ENCODE results near the gene KCNJ8. TPM values are rescaled to one million over a fixed set of nuclear protein-coding genes. Genes with fewer than 3 reads are reported as not detected.

KCNJ8 gene
- total RNA-seq, 1 donor from 2014 or later: 0.93 TPM

DNA sequence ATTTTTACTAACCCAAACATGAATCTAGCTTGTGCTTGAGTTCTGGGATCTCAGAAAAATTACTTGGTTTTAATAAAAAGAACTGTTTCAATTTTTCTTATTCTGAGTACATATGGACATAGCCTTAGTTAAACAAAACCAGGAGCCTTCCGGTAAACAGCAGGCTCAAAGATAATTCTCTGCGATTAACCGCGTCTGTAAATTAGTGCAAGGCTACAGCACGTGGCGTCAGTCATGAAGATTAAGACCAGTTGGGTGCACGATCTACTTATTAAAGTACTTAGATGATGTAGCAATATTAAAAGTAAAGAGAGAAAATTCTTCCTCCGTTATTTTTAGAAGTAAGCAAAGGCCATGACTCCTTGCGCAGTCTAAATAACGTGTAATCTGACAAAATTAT is 700 bp downstream of the KCNJ8 start:
- H3K9me3 ChIP-seq (ENCODE audit: insufficient read depth, low read depth, low read length): no peaks in the 10 kb centered on the region
- peak overlapping the region; percentile 80 for H2AFZ ChIP-seq (ENCODE audit: low read depth, low read length)
- H4K20me1 ChIP-seq (ENCODE audit: insufficient read depth, low read length): no peaks in the 10 kb centered on the region
- no peaks in the 10 kb centered on the region for H3K27me3 ChIP-seq (ENCODE audit: insufficient read depth, low read length)
- H3K4me3 ChIP-seq (ENCODE audit: insufficient read depth, low read depth, low read length): peak overlapping the region; percentile 64
- peak overlapping the region; percentile 79 for H3K4me3 Mint-ChIP-seq (ENCODE audit: unreplicated experiment)
- peaks cover 8% of the 10 kb centered on the region for H3K4me1 ChIP-seq (ENCODE audit: insufficient read depth, low read length)
- H3K9me3 Mint-ChIP-seq (ENCODE audit: unreplicated experiment): no peaks in the 10 kb centered on the region
- peaks cover 2% of the 10 kb centered on the region for H3K4me1 Mint-ChIP-seq (ENCODE audit: low read depth, unreplicated experiment)
- peaks cover 19% of the 10 kb centered on the region for H3K27me3 Mint-ChIP-seq (ENCODE audit: low read depth, unreplicated experiment)
- TF ChIP-seq EZH2 (IDR thresholded peaks at IDR 0.05; ENCODE audit: insufficient read depth, low read length) (no peak), CTCF (IDR thresholded peaks at IDR 0.05; ENCODE audit: insufficient read depth, low read depth, low read length) (no peak)
- no peak overlapping the region for H3K27ac Mint-ChIP-seq (ENCODE audit: unreplicated experiment)
- H3K27ac ChIP-seq (ENCODE audit: low read depth, low read length): no peak overlapping the region
- H3K9ac ChIP-seq (ENCODE audit: low read length): peak overlapping the region; percentile 24
- H3K36me3 Mint-ChIP-seq (ENCODE audit: low read depth, unreplicated experiment): no peaks in the 10 kb centered on the region
- no peak for FAIRE-seq
- no peaks in the 10 kb centered on the region for H3K36me3 ChIP-seq (ENCODE audit: insufficient read depth, low read length)
- no peaks in the 10 kb centered on the region for H3K79me2 ChIP-seq (ENCODE audit: insufficient read depth, low read length)
- peak overlapping the region; percentile 86 for H3K4me2 ChIP-seq (ENCODE audit: low read length)
- no peak for DNase-seq (ENCODE audit: low read depth)

GRCh38 chr12:21773263-21773741 is 1.2 kb downstream of the KCNJ8 start:
- Histone ChIP-seq H3K79me2 (ENCODE audit: insufficient read depth, low read length) (no peaks in the 10 kb centered on the region), H3K9me3 (ENCODE audit: insufficient read depth, low read depth, low read length) (no peaks in the 10 kb centered on the region), H4K20me1 (ENCODE audit: insufficient read depth, low read length) (no peaks in the 10 kb centered on the region), H3K4me3 (ENCODE audit: insufficient read depth, low read depth, low read length) (peak overlapping the region; percentile 64), H3K36me3 (ENCODE audit: insufficient read depth, low read length) (no peaks in the 10 kb centered on the region), H3K9ac (ENCODE audit: low read length) (peak overlapping the region; percentile 24), H3K4me2 (ENCODE audit: low read length) (peak overlapping the region; percentile 86), H3K4me1 (ENCODE audit: insufficient read depth, low read length) (peaks cover 8% of the 10 kb centered on the region), H3K27me3 (ENCODE audit: insufficient read depth, low read length) (no peaks in the 10 kb centered on the region), H2AFZ (ENCODE audit: low read depth, low read length) (peak overlapping the region; percentile 80), H3K27ac (ENCODE audit: low read depth, low read length) (no peak overlapping the region)
- Mint-ChIP-seq H3K27ac (ENCODE audit: unreplicated experiment) (no peak overlapping the region), H3K27me3 (ENCODE audit: low read depth, unreplicated experiment) (peaks cover 19% of the 10 kb centered on the region), H3K4me1 (ENCODE audit: low read depth, unreplicated experiment) (peaks cover 2% of the 10 kb centered on the region), H3K36me3 (ENCODE audit: low read depth, unreplicated experiment) (no peaks in the 10 kb centered on the region), H3K9me3 (ENCODE audit: unreplicated experiment) (no peaks in the 10 kb centered on the region), H3K4me3 (ENCODE audit: unreplicated experiment) (peak overlapping the region; percentile 2)
- no peak for FAIRE-seq
- DNase-seq (ENCODE audit: low read depth): peak; percentile 5
- TF ChIP-seq CTCF (IDR thresholded peaks at IDR 0.05; ENCODE audit: insufficient read depth, low read depth, low read length): peak; percentile 24
- TF ChIP-seq EZH2 (IDR thresholded peaks at IDR 0.05; ENCODE audit: insufficient read depth, low read length): no peak

DNA sequence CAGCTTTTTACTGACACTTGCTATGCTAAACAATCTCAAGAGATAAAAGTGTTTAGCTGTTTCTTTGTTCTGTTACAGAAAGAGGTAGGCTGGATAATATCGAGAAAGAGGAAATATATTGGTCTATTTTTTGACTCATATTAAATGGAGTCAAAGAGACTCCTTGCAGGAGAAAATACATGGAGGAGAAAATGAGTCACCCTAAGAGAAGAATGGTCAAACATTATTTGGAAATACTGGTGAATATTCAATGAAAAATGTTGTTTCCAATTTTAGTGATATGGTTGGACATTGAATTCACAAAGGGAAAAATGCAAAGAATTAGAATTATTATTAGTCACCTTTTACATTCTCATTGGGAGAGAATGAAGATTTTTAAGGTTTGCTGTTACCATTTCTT is 3.2 kb downstream of the KCNJ8 start:
- H3K4me2 ChIP-seq (ENCODE audit: low read length): peak overlapping the region; percentile 3
- H4K20me1 ChIP-seq (ENCODE audit: insufficient read depth, low read length): no peaks in the 10 kb centered on the region
- no peak overlapping the region for H3K9ac ChIP-seq (ENCODE audit: low read length)
- no peak overlapping the region for H3K27ac ChIP-seq (ENCODE audit: low read depth, low read length)
- no peak overlapping the region for H3K4me3 Mint-ChIP-seq (ENCODE audit: unreplicated experiment)
- H3K27ac Mint-ChIP-seq (ENCODE audit: unreplicated experiment): no peak overlapping the region
- no peaks in the 10 kb centered on the region for H3K27me3 ChIP-seq (ENCODE audit: insufficient read depth, low read length)
- peaks cover 8% of the 10 kb centered on the region for H3K4me1 ChIP-seq (ENCODE audit: insufficient read depth, low read length)
- peaks cover 2% of the 10 kb centered on the region for H3K4me1 Mint-ChIP-seq (ENCODE audit: low read depth, unreplicated experiment)
- peak; percentile 42 for DNase-seq (ENCODE audit: low read depth)
- no peak for FAIRE-seq
- H3K9me3 Mint-ChIP-seq (ENCODE audit: unreplicated experiment): no peaks in the 10 kb centered on the region
- H3K4me3 ChIP-seq (ENCODE audit: insufficient read depth, low read depth, low read length): no peak overlapping the region
- no peaks in the 10 kb centered on the region for H3K36me3 ChIP-seq (ENCODE audit: insufficient read depth, low read length)
- H3K36me3 Mint-ChIP-seq (ENCODE audit: low read depth, unreplicated experiment): no peaks in the 10 kb centered on the region
- H3K79me2 ChIP-seq (ENCODE audit: insufficient read depth, low read length): no peaks in the 10 kb centered on the region
- no peak for TF ChIP-seq CTCF (IDR thresholded peaks at IDR 0.05; ENCODE audit: insufficient read depth, low read depth, low read length)
- no peak for TF ChIP-seq EZH2 (IDR thresholded peaks at IDR 0.05; ENCODE audit: insufficient read depth, low read length)
- no peaks in the 10 kb centered on the region for H3K9me3 ChIP-seq (ENCODE audit: insufficient read depth, low read depth, low read length)
- H2AFZ ChIP-seq (ENCODE audit: low read depth, low read length): no peak overlapping the region
- H3K27me3 Mint-ChIP-seq (ENCODE audit: low read depth, unreplicated experiment): peaks cover 19% of the 10 kb centered on the region

All from astrocyte (in vitro differentiated cells and primary cell).